Adipose tissue (tissue), 3 donors: ENCODE results near the gene XCR1. TPM values are rescaled to one million over a fixed set of nuclear protein-coding genes. Genes with fewer than 3 reads are reported as not detected.

Experiments used
- H3K27ac ChIP-seq: one replicate; pipeline ENCODE4 v1.5.1; 2013; ENCODE audit warnings: low read depth, low read length
- WGBS, 3 donors: extraction: QIAGEN DNeasy Blood & Tissue Kit; methylation state at CpG; one replicate each; pipeline ENCODE4 v1.1.7; 2013; 5-methylcytosine and 5-hydroxymethylcytosine counted together
- polyA plus RNA-seq, 3 donors: library from polyadenylated mRNA; stranded (reverse); fragments of 200-250 nt; gene quantifications; one replicate each; pipeline ENCODE4 v1.2.3, GENCODE V29; 2013
- donor health status: healthy with polysubstance abuse.
- donor health status: Bipolar disorder and iron deficiency.
- donor health status: healthy.

XCR1 gene
- polyA plus RNA-seq, 3 donors, result 0.01 to 0.06 TPM; not detected in 1

DNA sequence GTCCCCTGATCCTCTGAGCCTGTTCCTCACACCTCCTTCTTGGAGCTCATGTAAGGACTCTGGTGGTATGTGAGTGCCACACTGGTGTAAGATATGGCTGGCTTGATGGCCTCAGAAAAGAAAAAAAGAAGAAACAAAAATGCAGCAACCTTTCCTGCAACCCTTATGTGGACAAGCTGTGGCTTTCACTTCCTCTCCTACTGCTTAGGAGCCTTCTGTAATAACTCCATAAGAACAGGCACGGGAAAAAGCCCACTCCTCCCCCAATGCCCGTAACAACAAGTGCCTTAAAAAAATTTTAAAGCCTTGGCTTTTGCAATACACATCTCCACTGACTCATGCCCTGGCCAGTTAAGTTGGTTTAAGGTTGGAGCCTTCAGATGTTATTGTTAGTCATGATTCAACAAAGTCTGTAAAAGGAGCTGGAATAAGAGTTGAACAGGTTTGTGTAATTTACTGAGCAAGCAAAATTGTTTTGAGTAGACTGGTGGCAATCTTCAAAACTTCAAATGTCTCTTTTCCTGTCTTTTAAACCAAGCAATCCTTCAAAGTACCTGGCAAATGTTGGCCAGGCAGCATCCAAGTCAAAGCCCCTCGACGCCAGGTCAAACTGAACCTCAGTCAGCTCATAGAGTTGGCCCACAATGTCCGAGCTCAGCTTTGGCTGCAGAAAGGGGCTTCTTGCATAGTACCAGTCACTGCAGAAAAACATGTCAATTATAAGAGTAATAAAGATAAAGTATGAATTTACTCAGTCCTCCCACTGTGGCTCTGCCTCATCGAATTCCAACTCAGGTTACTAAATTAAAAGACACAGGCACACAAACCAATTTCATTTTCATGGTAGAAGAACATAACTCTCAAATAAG, 54.5 kb downstream of the XCR1 start:
- WGBS, 3 donors, result 66 to 83% (median 69%) methylated on average over 6 of the region's 6 CpGs
- H3K27ac ChIP-seq, result no peak overlapping the region

DNA sequence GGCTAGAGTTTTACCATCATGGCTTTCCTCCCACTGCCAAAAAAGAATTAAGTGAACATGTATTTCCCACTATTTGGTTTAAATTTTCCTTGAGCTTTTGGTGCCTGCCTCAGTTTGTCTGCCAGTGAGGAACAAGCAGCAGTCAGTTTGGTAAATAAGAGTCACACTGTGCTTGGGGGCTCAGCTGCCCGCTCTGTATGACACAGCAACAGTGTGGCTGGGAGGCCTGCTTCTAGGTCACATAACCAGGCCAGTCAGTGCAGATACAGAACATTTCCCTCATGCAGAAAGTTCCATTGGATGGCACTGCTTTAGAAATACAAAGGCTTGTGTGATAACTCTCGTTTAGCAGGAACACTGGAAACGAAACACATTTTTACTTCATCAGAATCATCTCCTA, 57.3 kb downstream of the XCR1 start:
- 93 to 98% (median 96%) methylated on average over 3 of the region's 3 CpGs for WGBS, 3 donors
- H3K27ac ChIP-seq, result no peak overlapping the region

DNA sequence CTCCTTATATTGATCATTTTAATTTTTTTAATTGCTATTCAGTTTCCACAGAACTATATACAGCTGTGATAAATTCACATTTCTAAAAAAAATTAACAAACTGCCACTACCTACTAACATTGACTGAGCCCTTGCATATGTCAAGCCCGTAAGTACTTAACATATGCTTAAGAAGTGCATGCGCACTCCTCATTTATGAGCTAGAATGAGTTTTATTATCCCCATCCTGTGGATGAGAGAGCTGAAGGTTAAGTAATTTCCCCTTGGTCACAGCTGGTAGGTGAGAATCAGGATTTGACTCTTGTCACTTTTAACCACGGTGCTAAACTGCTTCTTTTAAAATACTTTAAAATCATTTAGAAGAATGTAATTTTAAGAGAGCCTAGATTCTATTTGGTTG, 58.2 kb downstream of the XCR1 start:
- WGBS, 3 donors, result 82 to 94% (median 94%) methylated on average over 3 of the region's 3 CpGs
- no peak overlapping the region for H3K27ac ChIP-seq

DNA sequence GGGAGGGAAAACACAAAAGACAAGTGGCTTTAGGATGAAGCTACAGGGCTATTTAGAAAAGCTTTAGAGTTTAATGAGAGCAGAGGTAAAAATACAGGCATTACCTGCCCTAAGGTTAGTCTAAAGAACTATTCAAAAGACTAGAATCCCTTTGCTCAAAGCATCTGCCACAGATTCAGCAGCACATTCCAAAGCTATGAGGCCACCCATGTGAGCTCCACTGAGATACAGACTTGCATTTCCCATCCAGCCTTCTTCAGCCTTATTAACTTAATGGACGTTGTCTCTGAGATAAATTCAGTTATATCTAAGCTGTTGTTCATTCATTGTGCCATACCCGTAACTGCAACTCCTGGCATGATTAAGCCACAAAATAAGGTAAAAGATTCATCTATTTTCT, 58.6 kb downstream of the XCR1 start:
- no peak overlapping the region for H3K27ac ChIP-seq
- WGBS, 3 donors, result 73 to 83% (median 81%) methylated on average over 2 of the region's 2 CpGs

DNA sequence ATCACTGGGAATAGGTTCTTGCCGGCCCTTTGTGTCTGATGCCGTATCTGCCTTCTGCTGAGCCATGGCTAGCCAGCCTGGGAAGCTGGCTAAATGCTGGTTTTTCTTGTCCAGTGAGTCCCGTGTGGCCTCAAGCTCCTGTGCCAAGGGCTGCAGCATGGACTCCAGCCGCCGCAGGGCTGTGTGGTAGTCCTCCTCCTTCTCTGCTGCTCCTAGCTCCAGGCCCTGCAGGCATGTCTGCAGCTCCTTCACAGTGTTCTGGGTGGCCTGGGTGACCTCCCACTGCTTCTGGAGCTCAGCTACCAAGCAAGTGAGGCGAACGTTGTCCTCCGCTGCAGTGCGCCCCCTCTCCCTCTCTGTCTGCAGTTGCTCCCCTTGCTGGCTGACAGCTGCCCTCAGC, 59.1 kb downstream of the XCR1 start:
- WGBS, 3 donors, result 86 to 91% (median 91%) methylated on average over 9 of the region's 9 CpGs
- no peak overlapping the region for H3K27ac ChIP-seq

DNA sequence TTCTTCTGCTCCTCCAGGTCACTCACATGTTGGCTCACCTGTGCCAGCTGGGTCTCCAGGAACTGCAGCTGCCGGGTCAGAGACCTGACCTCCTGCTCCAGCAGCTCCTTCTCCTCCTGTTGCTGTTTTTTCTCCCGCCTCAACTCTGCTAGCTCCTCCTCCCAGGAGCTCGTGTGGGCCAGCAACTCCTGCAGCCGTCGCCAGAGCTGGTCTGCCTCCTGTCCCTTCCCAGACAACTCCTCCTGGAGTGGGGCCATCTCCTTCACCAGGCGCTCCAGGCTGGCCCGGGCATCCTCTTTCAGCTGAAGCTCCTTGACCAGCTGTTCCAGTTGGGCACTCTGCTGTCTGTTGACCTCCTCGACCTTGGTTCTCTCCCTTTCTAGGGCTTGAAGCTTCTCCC, 59.6 kb downstream of the XCR1 start:
- H3K27ac ChIP-seq, result no peak overlapping the region
- 75 to 80% (median 77%) methylated on average over 8 of the region's 8 CpGs for WGBS, 3 donors

Other genes with a start within 250 kb of the XCR1 start
- gene SLC6A20, start 230.9 kb downstream of the XCR1 start, polyA plus RNA-seq, result under 1 TPM in 2 of 3 donors, not detected in 1; 0.01 to 0.51 TPM
- 10 to 100 TPM in 1 of 3 donors, 1 to 10 TPM in 2; 5.8 to 10.2 (median 6.9) TPM for gene LZTFL1, start 185.4 kb downstream of the XCR1 start, polyA plus RNA-seq
- under 1 TPM in 2 of 3 donors, not detected in 1; 0.05 to 0.06 TPM for gene CCR9, start 140.9 kb downstream of the XCR1 start, polyA plus RNA-seq
- 1 to 10 TPM in 1 of 3 donors, under 1 TPM in 2; 0.22 to 1.1 (median 0.22) TPM for gene CXCR6, start 84.0 kb downstream of the XCR1 start, polyA plus RNA-seq
- 10 to 100 TPM in 2 of 3 donors, 1 to 10 TPM in 1; 7.0 to 17.4 (median 14.3) TPM for gene FYCO1, start 31.7 kb downstream of the XCR1 start, polyA plus RNA-seq
- 10 to 100 TPM in 1 of 3 donors, 1 to 10 TPM in 2; 1.3 to 15.5 (median 5.5) TPM for gene CCR1, start 180.8 kb upstream of the XCR1 start, polyA plus RNA-seq
- under 1 TPM in 1 of 3 donors, not detected in 2; 0.04 TPM for gene CCR3, start 215.0 kb upstream of the XCR1 start, polyA plus RNA-seq